Adipose tissue (tissue), 3 donors: Measurements from ENCODE around the gene SFMBT2. TPM values are rescaled to one million over a fixed set of nuclear protein-coding genes. Genes with fewer than 3 reads are reported as not detected.

ENCODE experiments used
- H3K27ac ChIP-seq: one replicate; pipeline ENCODE4 v1.5.1; 2013; ENCODE audit warnings: low read depth, low read length
- WGBS, 3 donors: extraction: QIAGEN DNeasy Blood & Tissue Kit; methylation state at CpG; one replicate each; pipeline ENCODE4 v1.1.7; 2013; 5-methylcytosine and 5-hydroxymethylcytosine counted together
- polyA plus RNA-seq, 3 donors: library from polyadenylated mRNA; stranded (reverse); fragments of 200-250 nt; gene quantifications; one replicate each; pipeline ENCODE4 v1.2.3, GENCODE V29; 2013
- donor health status: healthy with polysubstance abuse.
- donor health status: Bipolar disorder and iron deficiency.
- donor health status: healthy.

The SFMBT2 gene
- polyA plus RNA-seq, 3 donors: 0.67 to 2.2 (median 1.4) TPM

DNA sequence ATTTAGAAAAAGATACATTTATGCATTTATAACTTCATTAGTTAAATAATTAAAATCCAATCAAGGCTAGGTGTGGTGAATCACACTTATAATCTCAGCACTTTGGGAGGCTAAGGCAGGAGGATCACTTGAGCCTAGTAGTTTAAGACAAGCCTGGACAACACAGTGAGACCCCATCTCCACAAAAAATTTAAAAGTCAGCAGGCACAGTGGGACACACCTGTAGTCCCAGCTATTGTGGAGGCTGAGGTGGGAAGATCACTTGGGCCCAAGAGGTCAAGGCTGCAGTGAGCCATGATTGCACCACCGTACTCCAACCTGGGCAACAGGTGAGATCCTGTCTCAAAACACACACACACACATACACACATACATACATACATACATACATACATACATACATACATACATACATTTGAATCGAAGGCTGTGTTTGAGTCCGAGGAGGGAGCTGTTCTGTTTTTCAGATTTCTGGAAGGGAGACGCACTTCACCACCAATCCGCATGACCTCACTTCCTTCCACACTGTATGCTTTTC, 30.1 kb downstream of the SFMBT2 start:
- 80 to 89% (median 89%) methylated on average over 5 of the region's 5 CpGs for WGBS, 3 donors
- H3K27ac ChIP-seq: no peak overlapping the region

DNA sequence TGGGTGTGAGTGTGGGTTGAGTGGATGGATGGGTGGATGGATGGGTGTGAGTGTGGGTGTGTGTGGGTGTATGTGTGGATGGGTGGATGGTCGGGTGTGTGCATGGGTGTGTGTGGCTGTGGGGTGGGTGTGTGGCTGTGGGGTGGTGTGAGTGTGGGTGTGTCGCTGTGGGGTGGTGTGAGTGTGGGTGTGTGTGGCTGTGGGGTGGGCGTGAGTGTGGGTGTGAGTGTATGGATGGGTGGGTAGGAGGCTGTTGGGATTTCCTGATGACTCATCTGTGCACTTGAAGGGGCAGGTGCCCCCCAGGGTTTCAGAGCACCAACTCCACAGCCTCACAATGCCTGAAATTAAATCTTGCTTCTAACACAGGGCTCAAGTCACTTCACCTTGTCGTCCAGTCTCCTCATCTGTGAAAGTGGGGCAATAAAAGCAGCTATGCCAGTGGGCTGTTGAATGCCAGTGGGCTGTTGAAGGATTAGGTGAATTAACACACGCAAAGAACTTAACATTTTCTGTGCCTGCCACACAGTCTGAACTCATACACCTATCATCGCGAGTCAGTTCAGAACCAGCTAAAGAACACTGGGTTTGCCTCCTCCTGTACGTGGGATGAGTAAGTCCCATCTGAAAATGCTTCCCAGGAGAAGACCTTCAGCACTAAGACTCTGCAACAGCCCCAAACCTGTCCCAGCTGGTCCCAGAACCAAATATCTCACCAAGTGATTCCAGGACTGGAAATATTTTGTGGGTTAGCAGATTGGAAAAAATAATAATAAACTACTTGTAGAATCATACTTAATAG, 32.0 kb downstream of the SFMBT2 start:
- 93 to 97% (median 96%) methylated on average over 8 of the region's 8 CpGs for WGBS, 3 donors
- H3K27ac ChIP-seq: no peak overlapping the region

DNA sequence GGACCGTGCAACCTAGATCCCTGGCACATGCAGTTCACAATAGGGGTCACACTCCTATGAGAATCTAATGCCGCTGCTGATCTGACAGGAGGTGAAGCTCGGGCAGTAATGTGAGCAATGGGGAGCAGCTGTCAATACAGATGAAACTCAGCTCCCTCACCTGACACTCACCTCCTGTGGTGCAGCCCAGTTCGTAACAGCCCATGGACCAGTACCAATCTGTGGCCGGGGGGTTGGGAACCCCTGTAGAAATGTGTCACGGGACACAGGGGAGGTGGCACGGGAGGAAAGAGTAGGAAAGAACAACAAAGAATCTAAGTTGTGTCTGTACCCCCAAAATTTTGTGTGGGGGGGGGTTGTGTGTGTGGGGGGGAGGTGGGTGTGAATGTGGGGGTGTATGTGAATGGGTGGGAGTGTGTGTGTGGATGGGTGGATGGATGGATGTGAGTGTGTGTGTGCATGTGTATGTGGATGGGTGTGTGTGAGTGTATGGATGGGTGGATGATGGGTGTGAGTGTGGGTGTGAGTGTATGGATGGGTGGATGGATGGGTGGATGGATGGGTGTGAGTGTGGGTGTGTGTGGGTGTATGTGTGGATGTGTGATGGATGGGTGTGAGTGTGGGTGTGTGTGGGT, 33.1 kb downstream of the SFMBT2 start:
- WGBS, 3 donors: 97 to 99% (median 98%) methylated on average over 7 of the region's 7 CpGs

DNA sequence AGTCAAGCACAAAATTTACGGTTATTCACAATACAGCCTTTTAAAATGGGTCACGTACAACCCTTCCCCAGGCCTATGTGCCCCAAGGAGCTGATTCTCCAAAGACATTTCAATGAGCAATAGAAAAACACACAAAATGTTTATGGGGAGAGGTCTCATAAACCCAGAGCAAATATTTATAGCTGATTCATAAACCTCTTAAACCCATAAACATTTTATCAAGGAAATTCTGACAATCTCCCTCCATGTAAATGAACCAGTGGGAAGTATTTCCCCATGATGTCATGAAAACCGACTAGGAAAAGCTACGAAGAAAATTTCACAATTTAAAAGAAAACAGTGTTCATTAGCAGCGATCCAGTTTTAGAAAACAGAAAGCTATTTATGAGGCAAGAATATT, 36.0 kb downstream of the SFMBT2 start:
- no peak overlapping the region for H3K27ac ChIP-seq
- 86 to 87% (median 87%) methylated on average over 5 of the region's 5 CpGs for WGBS, 3 donors

More for the DNA sequence above, 33.1 kb downstream of the SFMBT2 start:
- H3K27ac ChIP-seq: no peak overlapping the region

DNA sequence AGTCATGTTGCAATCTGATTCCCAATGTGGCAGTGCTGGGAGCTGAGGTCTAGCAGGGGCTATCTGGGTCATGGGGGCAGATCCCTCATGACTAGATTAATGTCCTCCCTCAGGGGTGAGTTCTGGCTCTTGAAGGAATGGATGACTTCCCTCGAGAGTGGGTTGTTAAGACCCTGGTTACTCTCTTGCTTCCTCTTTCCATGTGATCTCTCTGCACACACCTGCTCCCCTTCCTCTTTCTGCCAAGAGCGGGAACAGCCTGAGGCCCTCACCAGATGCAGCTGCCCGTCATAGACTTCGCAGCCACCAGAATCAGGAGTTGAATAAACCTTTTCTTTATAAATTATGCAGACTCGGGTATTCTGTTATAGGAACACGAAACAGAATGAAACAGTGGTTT, 37.8 kb downstream of the SFMBT2 start:
- WGBS, 3 donors: 90 to 92% (median 91%) methylated on average over 6 of the region's 6 CpGs

DNA sequence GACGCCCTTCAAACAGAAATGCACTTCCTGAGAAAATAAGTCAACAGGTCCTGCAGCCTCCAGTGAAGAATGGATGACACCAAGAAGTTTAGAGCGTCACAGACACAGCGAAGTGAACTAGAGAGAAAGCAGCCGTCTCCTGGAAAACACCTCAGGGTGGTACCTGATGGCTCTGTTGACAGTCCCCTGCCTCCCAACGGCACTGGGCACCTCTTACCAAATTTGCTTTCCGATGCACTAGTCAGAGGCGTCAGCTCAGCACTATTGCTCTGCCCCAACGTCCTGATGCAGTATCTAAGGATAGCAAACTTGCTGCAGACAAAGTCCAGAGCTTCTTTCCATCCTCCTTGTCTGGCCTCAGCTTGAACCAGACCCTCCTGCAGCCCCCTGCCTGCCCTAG, 38.3 kb downstream of the SFMBT2 start:
- H3K27ac ChIP-seq: no peak overlapping the region
- 85 to 96% (median 96%) methylated on average over 8 of the region's 8 CpGs for WGBS, 3 donors

More for the DNA sequence above, 37.8 kb downstream of the SFMBT2 start:
- H3K27ac ChIP-seq: no peak overlapping the region

DNA sequence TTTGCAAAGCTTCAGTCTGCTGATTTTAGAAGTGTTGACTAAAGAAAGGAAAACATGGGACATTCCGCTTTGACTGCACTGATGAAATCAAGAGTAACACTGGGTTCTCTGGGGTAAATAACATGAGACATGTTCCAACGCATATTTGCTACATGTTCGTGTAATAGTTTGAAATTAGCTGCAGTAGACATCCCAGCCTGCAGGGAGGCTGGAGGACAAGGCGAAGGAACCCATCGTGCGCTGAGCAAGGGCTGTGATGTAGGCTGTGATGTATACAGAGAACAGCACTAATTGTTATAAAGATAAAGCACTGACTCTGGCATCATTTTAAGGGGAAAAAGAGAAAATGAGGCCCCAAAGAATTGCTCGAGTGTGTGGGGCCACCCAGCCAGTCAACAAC, 40.3 kb downstream of the SFMBT2 start:
- no peak overlapping the region for H3K27ac ChIP-seq
- WGBS, 3 donors: 94 to 98% (median 96%) methylated on average over 7 of the region's 7 CpGs

DNA sequence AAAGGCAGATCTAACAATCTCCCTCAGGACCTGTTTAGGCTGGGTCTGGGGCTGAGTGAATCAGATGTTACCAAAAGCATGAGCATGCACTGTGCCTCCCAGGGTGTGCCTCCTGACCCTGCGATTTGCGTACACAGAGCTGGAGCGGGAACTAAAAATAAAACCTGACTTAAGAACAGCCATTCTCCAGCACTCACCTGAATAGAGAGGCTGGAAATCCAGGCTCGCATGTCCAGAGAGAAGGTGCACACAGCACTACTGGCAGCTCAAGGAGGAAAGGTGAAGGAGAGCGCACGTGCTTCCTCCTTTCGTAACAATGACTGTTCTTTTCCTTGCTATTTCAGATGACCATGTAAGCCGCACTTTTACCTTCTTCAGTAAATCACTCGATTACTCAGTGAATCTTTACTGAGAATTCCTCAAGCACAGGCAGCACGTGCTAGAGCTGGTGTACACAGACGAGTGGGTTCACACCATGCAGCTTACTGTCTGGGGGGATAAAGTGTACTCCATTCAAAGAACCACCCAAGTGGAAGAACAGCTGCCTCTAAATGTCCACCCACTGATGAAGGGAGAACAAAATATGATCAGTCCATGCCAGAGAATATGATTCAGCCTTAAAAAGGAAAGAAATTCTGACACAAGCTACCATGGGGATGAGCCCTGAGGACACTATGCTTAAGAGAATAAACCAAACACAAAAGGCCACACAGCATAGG, 45.6 kb downstream of the SFMBT2 start:
- 83 to 92% (median 89%) methylated on average over 11 of the region's 11 CpGs for WGBS, 3 donors

DNA sequence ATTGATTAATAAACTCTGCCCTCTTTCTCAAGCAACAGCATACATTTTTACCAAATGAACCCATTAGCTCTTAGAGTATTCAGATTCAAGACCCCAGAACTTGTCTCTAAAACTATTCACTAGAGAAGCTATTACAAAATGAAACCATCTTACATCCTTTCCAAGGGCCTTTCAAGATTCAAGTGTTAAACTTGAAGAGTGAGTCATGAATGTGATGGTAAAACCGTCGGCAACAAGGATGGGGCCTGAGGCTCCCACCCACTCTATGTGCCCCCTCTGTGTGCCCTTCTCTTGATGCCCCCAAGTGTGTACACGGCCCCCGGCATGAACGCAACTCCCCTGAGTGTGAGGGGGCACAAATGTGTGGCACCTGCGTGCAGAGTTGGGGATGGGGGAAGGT, 46.4 kb downstream of the SFMBT2 start:
- WGBS, 3 donors: 77 to 92% (median 90%) methylated on average over 6 of the region's 6 CpGs
- H3K27ac ChIP-seq: no peak overlapping the region

More for the DNA sequence above, 45.6 kb downstream of the SFMBT2 start:
- no peak overlapping the region for H3K27ac ChIP-seq

DNA sequence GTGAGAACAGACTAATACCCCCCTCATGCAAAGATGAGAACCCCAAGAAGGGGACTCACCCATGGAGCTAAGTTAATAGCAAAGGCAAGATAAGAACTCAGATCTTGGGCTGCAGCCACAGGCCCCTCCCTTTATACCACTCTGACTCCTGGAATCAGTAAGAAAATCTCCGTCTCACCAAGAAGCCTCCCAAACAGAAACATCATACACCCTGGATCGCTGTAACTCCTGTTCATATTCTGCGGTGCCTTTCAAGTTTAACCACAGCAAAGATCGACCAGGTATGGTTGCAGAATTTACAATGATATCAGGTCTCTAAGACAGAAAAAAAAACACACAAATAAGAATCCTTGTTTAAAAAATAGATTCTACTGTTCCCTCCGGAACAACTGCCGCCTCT, 47.1 kb downstream of the SFMBT2 start:
- 71 to 97% (median 97%) methylated on average over 6 of the region's 6 CpGs for WGBS, 3 donors
- H3K27ac ChIP-seq: no peak overlapping the region

DNA sequence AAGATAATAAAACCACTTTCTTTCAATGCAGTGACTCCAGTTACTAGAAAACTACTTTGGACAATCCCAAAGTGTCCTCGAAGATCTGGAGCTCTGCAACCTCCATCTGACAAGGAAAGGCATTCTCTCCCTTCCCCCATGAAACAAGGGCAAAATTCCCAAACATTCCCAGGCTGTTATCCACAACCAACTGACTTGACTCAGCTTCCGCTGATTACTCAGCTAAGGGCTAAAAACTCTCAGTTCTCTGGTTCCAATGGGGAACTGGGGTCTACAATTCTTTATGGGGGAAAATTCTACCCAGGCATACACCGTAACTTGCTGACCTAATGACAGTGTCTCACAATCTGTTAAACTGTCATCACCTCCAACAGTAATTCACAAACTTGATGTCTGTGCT, 48.4 kb downstream of the SFMBT2 start:
- WGBS, 3 donors: 86 to 96% (median 93%) methylated on average over 3 of the region's 3 CpGs
- H3K27ac ChIP-seq: no peak overlapping the region

DNA sequence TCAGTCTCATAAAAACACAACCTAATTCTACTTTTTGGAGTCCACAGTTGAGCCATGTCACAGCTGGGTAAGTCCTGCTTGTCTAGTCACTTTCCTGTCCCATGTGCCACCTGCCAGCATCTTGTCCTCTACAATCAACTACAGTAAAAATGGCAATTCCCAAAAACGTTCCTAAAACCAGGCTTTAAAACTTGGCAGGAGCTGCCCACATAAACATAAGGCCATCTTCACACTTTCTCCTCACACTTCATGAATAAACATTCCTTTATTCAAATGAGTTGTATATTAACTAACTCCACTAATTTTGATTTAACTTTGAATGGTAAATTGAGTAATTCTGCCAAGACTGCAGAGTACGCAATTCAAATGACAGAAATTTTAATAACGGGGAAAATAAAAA, 49.5 kb downstream of the SFMBT2 start:
- no peak overlapping the region for H3K27ac ChIP-seq
- 78 to 91% (median 91%) methylated on average over 3 of the region's 3 CpGs for WGBS, 3 donors

DNA sequence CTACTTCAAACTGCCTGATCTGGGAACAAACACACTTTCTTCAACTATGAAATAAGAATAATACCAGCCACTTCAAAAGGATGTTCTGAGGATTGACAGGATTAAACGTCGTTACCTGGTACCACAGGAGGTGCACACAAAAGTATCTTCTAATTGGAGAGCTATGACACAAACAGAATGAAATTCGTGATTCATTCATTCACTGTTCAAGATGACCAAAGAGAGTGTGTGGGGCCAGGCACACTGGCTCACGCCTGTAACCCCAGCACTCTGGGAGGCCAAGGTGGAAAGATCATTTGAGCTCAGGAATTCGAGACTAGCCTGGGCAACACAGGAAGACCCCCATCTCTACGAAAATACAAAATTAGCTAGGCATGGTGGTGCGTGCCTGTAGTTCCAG, 50.9 kb downstream of the SFMBT2 start:
- WGBS, 3 donors: 75 to 97% (median 93%) methylated on average over 7 of the region's 7 CpGs

DNA sequence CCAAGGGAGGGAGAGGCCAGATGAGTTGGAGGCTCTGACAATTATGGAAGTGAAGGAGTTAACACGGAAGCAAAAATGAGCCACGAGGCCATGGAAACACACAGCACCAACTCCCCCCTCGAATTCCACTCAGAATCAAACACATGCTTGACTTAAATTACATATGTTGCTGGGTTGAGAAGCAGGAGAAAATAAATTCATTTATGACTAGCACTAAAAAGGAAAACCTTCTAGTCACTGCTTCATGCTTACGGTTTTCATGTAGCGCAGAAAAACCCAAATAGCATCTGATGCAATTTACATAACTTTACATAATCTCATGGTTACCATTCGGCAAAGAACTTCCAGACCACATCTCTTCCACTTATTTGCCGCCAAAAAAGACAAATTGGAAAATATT, 51.5 kb downstream of the SFMBT2 start:
- H3K27ac ChIP-seq: no peak overlapping the region
- 72 to 86% (median 86%) methylated on average over 7 of the region's 7 CpGs for WGBS, 3 donors

More for the DNA sequence above, 50.9 kb downstream of the SFMBT2 start:
- H3K27ac ChIP-seq: no peak overlapping the region

DNA sequence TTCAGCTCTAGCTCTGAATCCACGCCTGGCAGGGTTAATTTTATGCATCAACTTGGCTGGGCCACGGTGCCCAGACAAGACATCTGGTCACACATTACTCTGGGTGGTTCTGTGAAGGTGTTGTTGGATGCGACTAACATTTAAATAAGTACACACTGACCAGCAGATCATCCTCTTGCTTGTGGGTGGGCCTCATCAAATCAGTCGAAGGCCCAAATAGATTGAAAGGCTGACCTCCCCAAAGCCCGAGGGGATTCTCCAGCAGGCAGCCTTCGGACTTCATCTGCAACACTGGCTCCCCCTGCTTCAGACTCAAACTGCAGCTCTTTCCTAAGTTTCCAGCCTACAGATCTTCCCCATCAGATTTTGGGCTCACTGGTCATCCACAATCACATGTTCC, 53.6 kb downstream of the SFMBT2 start:
- no peak overlapping the region for H3K27ac ChIP-seq
- WGBS, 3 donors: 75 to 98% (median 92%) methylated on average over 6 of the region's 6 CpGs

DNA sequence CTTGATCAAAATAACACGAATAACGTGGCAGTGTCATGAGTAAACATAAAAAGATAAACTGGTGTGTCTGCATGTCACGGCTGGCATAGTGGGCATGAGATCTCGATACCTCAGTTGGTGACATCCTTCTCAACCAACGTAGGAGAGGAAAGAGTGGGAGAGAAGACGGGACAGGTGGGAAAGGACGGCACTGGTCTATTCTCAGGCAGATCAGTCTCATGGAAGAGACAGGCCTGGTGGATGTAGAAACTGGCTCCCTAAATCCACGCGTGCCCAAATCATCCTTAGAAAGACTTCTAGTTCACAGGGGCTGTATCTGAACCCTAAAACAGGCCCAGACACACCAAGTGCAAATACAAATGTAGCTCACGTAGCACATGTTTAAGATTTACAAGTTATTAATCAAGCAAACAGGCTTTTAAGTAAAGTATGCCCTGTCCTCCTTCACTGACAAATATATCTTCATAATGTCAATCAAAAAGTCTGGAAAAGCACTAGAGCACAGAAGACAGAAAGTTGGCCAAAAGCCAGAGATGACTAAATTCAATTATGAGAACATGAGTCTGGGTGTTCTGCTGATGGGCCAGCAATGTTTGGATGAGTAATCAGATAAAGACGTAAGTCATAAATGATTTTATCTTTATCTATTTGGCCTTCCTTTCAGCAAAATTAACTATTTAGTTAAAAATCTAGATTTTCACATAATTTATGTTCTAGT, 56.3 kb downstream of the SFMBT2 start:
- 85 to 89% (median 87%) methylated on average over 11 of the region's 11 CpGs for WGBS, 3 donors
- no peak overlapping the region for H3K27ac ChIP-seq

DNA sequence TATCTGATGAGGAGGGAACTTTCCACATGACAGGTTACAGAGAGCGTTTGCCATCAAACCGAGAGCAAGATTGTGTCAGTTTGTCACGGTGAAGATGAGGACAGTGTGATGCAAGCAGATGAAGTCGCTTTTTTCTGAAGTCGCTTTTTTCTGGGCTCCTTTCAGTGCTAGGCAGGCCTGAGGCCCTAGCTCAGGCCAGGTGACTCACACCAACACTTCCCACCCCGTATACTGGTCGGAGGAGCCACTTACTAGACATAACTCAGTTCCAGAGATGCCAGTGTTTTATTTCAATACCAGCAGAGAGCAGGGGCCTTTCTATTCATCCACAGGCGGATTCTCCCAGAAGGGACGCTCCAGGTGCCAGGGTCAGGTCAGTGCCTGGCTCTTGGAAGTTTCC, 58.9 kb downstream of the SFMBT2 start:
- no peak overlapping the region for H3K27ac ChIP-seq
- 88 to 91% (median 89%) methylated on average over 9 of the region's 9 CpGs for WGBS, 3 donors

DNA sequence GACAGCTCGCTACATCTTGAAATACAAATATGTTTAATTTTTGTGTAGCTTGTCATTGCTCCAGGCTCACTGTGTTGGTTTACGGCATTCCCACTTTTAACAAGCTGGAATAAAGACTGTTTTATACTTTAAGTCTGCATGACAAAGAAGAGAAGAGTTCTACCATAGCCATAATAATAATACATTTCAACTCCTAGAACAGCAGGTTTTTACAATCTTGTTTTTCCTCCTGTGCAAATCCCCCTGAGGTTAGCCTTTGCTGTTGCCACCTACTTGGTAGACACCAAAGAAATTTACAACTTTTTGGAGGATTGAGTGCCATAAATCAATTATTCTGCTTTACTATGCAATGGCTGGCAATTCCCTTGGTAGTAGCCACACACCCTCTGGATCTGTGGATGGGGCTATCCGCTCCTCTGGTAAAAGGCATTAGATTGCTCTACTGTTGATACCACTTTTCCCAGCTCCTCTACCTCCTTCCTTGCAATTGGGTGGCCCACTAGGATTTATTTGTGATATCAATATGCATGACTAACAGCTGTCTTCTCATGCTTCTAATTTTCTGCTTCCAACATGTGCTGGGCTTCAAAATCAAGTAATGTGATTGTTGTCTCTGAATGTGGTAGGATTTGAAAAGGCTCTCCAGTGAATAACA, 60.2 kb downstream of the SFMBT2 start:
- no peak overlapping the region for H3K27ac ChIP-seq
- 97% methylated on average over 3 of the region's 3 CpGs for WGBS, 3 donors
